Measurements from ENCODE around the gene SCIN. TPM values are rescaled to one million over a fixed set of nuclear protein-coding genes. Genes with fewer than 3 reads are reported as not detected.
"Not testable (repeated sequence)": the region's sequence is repeated elsewhere in the genome, so short reads cannot be mapped to it uniquely, and the experiment has no call there.

SCIN gene
- total RNA-seq, 2 experiments from 2014 or later: not detected

DNA sequence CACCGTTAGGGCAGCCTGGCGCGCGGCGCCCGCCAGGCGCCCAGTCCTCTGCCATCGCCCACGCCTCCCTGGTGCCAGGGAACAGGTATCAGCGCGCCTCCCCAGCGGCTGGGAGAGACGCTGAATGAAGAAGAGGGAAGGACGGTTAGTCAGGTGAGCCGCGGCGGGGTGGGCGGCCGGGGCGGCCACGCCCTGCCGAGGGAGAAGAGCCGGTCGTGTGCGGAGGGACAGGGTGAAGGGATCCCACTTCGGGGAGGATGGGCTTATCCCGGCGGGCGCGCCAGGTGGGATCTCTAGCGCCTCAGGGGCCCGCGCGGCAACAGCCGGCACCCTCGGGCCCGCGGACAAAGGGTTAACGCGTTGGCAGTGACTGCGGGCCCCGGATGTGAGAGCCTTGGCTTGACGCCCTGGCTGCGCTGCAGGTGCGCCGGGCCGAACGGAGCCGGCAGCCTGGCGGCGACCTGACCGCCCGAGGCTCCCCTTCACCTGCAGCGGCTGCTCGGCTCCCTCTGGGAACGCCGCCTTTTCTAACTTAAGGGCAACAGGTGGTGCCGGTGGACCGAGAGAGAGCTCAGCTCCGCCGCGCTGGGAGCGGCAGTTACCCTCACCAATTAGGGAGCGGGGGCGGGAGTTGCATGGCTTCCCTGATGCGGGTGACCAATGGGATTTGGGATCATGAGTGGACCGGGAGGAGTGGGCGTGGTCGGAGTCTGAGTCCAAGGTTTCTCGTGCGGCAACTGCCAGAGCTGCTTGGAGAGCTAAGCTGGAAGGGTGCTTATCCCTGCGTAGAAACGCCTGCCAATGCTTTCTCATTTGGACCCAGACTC, 116.6 kb downstream of the SCIN start, which contains the start of gene ARL4A:
Gene ARL4A (plus strand): TSS at position 743 of the 827 bp plus-strand sequence. CDS start 622 bp downstream, outside the sequence.
- H3K9me3 Mint-ChIP-seq: no peaks in the 10 kb centered on the region

DNA sequence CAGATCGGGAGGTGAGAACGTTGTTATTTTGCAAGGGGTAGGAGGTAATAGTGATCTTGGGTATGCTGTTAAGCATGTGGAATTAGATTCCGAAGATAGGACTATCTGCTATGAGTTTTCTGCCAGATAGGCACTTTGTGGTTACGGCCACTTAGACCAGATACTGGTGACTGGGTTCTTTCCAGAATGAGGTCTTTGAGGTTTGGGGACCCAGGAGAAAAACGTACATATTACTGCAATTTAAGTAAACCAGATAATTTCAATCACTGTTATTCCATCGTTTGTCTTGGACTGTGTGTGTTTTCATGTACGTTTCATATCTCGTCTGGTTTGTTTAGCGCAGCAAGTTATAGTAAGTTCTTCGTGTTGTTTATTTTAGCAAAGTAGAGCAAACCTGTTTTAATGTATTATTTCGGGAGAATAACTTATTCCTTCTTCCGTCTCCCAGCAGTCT, 117.2 kb downstream of the SCIN start:
- Mint-ChIP-seq H3K4me3 (peak overlapping the region; percentile 88), H3K36me3 (ENCODE audit: low read depth) (peaks cover 2% of the 10 kb centered on the region), H3K27ac (peak overlapping the region; percentile 87), H3K27me3 (no peaks in the 10 kb centered on the region), H3K4me1 (ENCODE audit: low read depth) (peaks cover 27% of the 10 kb centered on the region), H3K9me3 (no peaks in the 10 kb centered on the region)
- DNase-seq (no peak), ATAC-seq (no peak)
- ChIA-PET POLR2A (interaction anchor here (1.3 kb wide), 1 partner anchor 14 kb away, joined by 4 read pairs; no protein-coding TSS in a partner anchor), CTCF (interaction anchor here (1.1 to 3.0 kb wide), 11 partner anchors 9 to 495 kb away, joined by 3 to 20 read pairs (median 5); no protein-coding TSS in a partner anchor)
- no peak for TF ChIP-seq CTCF (IDR thresholded peaks at IDR 0.05)
- intact Hi-C loops (cut with micrococcal nuclease): no loop called here

More for the DNA sequence above, 116.6 kb downstream of the SCIN start, which contains the start of gene ARL4A:
- intact Hi-C loops (cut with micrococcal nuclease): no loop called here
- H3K4me1 Mint-ChIP-seq (ENCODE audit: low read depth): peaks cover 27% of the 10 kb centered on the region
- peak; percentile 95 for DNase-seq
- peak; percentile 75 for ATAC-seq
- TF ChIP-seq CTCF (IDR thresholded peaks at IDR 0.05): peak; percentile 65
- H3K27ac Mint-ChIP-seq: peak within 1 kb of the TSS; percentile 95
- H3K4me3 Mint-ChIP-seq: peak within 1 kb of the TSS; percentile 88
- peaks cover 2% of the 10 kb centered on the region for H3K36me3 Mint-ChIP-seq (ENCODE audit: low read depth)
- H3K27me3 Mint-ChIP-seq: no peaks in the 10 kb centered on the region
- POLR2A ChIA-PET: interaction anchor here (1.3 kb wide), 1 partner anchor 15 kb away, joined by 4 read pairs; no protein-coding TSS in a partner anchor
- CTCF ChIA-PET: interaction anchor here (0.6 to 3.0 kb wide), 22 partner anchors 9 to 581 kb away, joined by 3 to 20 read pairs (median 4); no protein-coding TSS in a partner anchor

DNA sequence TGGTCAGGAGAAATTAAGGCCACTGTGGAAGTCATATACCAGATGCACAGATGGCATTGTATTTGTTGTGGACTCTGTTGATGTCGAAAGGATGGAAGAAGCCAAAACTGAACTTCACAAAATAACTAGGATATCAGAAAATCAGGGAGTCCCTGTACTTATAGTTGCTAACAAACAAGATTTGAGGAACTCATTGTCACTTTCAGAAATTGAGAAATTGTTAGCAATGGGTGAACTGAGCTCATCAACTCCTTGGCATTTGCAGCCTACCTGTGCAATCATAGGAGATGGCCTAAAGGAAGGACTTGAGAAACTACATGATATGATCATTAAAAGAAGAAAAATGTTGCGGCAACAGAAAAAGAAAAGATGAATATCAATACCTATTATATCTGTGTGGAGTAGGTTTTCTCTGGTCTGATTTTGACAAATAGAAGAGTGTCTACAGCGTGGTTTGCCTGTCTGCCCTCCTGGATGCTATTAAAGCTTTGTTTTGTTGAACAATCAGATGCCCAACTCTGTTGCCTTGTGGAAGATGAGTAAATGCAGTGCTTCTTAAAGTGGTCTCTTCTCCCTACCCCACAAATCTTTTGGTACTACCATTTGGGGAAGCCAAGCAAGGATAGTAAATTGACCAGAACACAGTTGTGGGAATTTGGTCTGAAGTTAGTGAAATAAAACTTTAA, 118.1 kb downstream of the SCIN start:
- intact Hi-C loops (cut with micrococcal nuclease); ATAC-seq; H3K9me3 Mint-ChIP-seq; H3K27ac Mint-ChIP-seq; H3K36me3 Mint-ChIP-seq (ENCODE audit: low read depth); H3K27me3 Mint-ChIP-seq; DNase-seq; POLR2A ChIA-PET: not testable (repeated sequence)
- H3K4me1 Mint-ChIP-seq (ENCODE audit: low read depth): peaks cover 32% of the 10 kb centered on the region
- CTCF ChIA-PET: interaction anchor here (3.0 kb wide), 1 partner anchor 28 kb away, joined by 20 read pairs; no protein-coding TSS in a partner anchor
- peak overlapping the region; percentile 88 for H3K4me3 Mint-ChIP-seq

DNA sequence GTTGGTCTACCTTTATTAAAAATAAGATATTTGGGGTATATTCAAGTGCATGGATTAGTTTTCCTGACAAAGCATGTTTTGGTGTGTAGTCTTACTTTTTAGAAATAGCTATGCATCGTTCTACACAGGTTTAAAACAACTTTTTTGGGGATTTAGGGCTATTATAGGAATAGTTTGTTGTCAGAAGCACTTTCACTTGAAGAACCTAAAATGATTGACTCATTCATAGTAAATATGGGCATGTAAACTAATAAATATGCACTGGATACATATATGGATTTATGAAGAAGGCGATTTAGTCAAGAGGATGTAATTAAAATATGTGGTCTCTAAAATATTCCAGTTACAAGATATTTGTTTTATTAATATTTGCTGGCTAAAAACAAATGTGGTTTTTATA, 118.9 kb downstream of the SCIN start:
- POLR2A ChIA-PET: no interaction called here
- CTCF ChIA-PET: interaction anchor here (1.0 kb wide), 1 partner anchor 14 kb away, joined by 3 read pairs; no protein-coding TSS in a partner anchor

More for the DNA sequence above, 118.9 kb downstream of the SCIN start:
- TF ChIP-seq CTCF (IDR thresholded peaks at IDR 0.05): no peak
- Mint-ChIP-seq H3K27me3 (no peaks in the 10 kb centered on the region), H3K9me3 (no peaks in the 10 kb centered on the region), H3K4me3 (no peak overlapping the region), H3K27ac (no peak overlapping the region), H3K4me1 (ENCODE audit: low read depth) (peaks cover 34% of the 10 kb centered on the region), H3K36me3 (ENCODE audit: low read depth) (peaks cover 2% of the 10 kb centered on the region)
- ATAC-seq (no peak), DNase-seq (no peak)
- intact Hi-C loops (cut with micrococcal nuclease): no loop called here
